Left lung (tissue), 10 donors: ENCODE results near the gene CIZ1. TPM values are rescaled to one million over a fixed set of nuclear protein-coding genes. Genes with fewer than 3 reads are reported as not detected.

Experiments
- ATAC-seq: fragments of 200-7000 bp; cut with Tn5 transposase; one replicate; pipeline ENCODE4 v1.9.1; 2020; ENCODE audit warnings: moderate library complexity
- DNase-seq, 4 donors: peaks; one replicate each; pipeline ENCODE4 v3.0.0-alpha.2; 2013 to 2020
- H3K27ac ChIP-seq, 2 donors: fragments of 200-600 bp; sonication (generic) in 1 of 2; one replicate each; pipeline versions ENCODE4 v1.5.0 to v1.8.0; 2020 to 2021
- H3K27me3 ChIP-seq, 2 donors: fragments of 200-600 bp; sonication (generic) in 1 of 2; one replicate each; pipeline versions ENCODE4 v1.5.0 to v1.8.0; 2020 to 2021
- H3K36me3 ChIP-seq, 2 donors: fragments of 200-600 bp; sonication (generic) in 1 of 2; one replicate each; pipeline versions ENCODE4 v1.5.0 to v1.8.0; 2020 to 2021
- H3K4me1 ChIP-seq, 2 donors: fragments of 200-600 bp; one replicate each; pipeline ENCODE4 v1.8.0; 2021
- H3K4me3 ChIP-seq, 2 donors: fragments of 200-600 bp; sonication (generic) in 1 of 2; one replicate each; pipeline versions ENCODE4 v1.5.0 to v1.8.0; 2020 to 2021; ENCODE audit warnings: mild to moderate bottlenecking in 1 of 2
- H3K9me3 ChIP-seq, 2 donors: fragments of 200-600 bp; sonication (generic) in 1 of 2; one replicate each; pipeline versions ENCODE4 v1.5.0 to v1.8.0; 2020 to 2021
- intact Hi-C, 2 donors: fragments of 100-400 bp; cut with DNase I; formaldehyde crosslinking; loops; one replicate each; pipeline versions ENCODE4 v1.11.2 to v1.14.2; 2022
- polyA plus RNA-seq, 6 donors: library from polyadenylated mRNA; unstranded; fragments of 120-200 nt; gene quantifications; one replicate each; pipeline ENCODE4 v1.2.1, GENCODE V29; 2013; ENCODE audit not compliant: insufficient read length in 6 of 6
- total RNA-seq, 2 donors: library from RNA; stranded (reverse); fragmentation: NEBNext Ultra II Directional; extraction: Animal tissue kit (Norgen Biotek cat#: 25700); gene quantifications; one replicate each; pipeline ENCODE4 v1.2.1, GENCODE V29; 2021
- TF ChIP-seq, protein P1 (sequence below), 2 donors: fragments of 200-600 bp; sonication (generic) in 1 of 2; IDR thresholded peaks; one replicate each; pipeline versions ENCODE4 v1.5.0 to v1.8.0; 2021; ENCODE audit warnings: antibody characterized with exemption in 2 of 2
- donor health status: DM: no; HTN: yes; CAD: no.
- donor health status: DM: no; HTN: no; CAD: no.

CIZ1 gene
- total and polyA plus RNA-seq, 8 donors, result 102 to 163 (median 143) TPM

- intact Hi-C loops, result no loop called here
- H3K36me3 ChIP-seq, result no peaks in the 10 kb centered on the region
- DNase-seq (no peak), ATAC-seq (no peak)
- H3K9me3 ChIP-seq, result no peaks in the 10 kb centered on the region
- H3K4me3 ChIP-seq, result no peak overlapping the region
- H3K27ac ChIP-seq, result no peak overlapping the region
- H3K4me1 ChIP-seq, result peaks cover 0 to 6% of the 10 kb centered on the region in 2 donors
- TF ChIP-seq, protein P1, sequence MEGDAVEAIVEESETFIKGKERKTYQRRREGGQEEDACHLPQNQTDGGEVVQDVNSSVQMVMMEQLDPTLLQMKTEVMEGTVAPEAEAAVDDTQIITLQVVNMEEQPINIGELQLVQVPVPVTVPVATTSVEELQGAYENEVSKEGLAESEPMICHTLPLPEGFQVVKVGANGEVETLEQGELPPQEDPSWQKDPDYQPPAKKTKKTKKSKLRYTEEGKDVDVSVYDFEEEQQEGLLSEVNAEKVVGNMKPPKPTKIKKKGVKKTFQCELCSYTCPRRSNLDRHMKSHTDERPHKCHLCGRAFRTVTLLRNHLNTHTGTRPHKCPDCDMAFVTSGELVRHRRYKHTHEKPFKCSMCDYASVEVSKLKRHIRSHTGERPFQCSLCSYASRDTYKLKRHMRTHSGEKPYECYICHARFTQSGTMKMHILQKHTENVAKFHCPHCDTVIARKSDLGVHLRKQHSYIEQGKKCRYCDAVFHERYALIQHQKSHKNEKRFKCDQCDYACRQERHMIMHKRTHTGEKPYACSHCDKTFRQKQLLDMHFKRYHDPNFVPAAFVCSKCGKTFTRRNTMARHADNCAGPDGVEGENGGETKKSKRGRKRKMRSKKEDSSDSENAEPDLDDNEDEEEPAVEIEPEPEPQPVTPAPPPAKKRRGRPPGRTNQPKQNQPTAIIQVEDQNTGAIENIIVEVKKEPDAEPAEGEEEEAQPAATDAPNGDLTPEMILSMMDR (IDR thresholded peaks at IDR 0.05), result no peak
- H3K27me3 ChIP-seq, result peaks cover 0 to 32% of the 10 kb centered on the region in 2 donors
These were observed 20.6 kb upstream of the CIZ1 start for GRCh38 chr9:128211981-128212281.

DNA sequence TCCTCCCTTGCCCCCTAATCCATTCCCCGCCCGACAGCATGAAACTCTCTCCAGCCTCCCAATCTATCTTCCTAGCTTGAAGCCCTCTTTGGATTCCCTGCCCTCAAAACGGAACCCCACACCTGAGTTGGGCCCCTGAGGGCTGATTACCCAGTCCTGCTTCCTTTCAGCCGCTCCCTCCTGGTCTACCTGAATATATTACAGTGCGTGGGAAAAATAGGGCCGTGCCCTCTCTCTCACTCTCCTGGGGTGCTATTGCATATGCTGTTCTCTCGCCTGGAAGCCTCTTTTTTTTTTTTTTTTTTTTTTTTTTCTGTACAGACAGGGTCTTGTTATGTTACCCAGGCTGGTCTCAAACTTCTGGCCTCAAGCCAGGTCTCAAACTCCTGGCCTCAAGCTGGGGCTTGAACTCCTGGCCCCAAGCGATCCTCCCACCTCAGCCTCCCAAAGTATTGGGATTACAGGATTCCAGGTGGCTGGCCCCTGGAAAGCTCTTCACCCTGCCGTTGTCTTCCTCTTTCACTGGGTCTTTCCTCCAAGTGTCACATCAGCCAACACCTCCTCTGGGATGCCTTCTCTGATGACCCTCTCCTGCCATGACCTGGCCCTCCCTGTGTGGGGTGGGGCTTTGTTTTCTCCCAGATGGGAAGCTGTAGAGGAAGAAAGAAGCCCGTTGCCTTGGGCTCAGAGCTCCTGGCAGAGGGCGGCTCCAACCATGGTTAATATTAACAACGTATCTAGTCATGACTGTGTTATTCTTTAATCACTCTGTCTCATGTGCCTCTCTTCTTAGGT is 20.0 kb upstream of the CIZ1 start:
- DNase-seq (no peak), ATAC-seq (no peak)
- TF ChIP-seq, protein P1 (IDR thresholded peaks at IDR 0.05), result no peak
- no peaks in the 10 kb centered on the region for H3K36me3 ChIP-seq
- no peaks in the 10 kb centered on the region for H3K9me3 ChIP-seq
- H3K4me3 ChIP-seq, result no peak overlapping the region
- peaks cover 0 to 4% of the 10 kb centered on the region in 2 donors for H3K4me1 ChIP-seq
- H3K27ac ChIP-seq, result no peak overlapping the region
- peaks cover 0 to 34% of the 10 kb centered on the region in 2 donors for H3K27me3 ChIP-seq
- intact Hi-C loops, result no loop called here

DNA sequence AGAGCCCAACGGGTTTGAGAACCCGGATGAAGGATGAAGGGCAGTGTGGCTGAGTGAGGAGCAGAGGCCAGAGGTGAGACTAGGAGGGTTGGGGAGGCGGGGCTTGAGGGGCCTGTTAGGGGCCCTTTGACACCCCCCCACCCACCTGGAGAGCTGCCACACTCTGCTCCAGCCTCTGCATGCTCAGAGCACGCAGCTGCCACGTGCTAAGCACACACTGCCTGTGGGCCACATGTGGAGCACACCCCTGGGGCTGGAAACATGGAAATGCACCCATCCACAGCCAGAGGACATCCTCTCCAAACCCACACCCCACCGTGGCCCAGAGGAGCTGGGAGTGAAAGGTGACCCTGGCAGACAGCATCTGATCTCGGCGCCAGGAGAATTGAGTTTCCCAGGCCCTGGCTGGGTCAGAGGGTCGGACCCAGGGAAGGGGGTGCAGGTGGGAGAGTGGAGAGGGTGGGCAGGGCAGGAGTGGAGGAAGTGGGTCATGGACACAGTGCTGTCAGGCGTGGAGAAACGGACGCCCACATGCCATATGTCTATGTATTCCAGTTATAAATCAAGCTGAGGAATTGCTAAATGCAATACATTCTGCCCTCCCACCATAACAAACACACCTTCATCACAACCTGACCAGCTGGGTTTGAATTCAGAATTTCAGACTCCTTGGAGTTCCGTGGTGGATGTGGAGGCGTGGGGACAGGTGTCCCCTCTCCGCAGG is 17.7 kb upstream of the CIZ1 start:
- no peak overlapping the region for H3K27ac ChIP-seq

DNA sequence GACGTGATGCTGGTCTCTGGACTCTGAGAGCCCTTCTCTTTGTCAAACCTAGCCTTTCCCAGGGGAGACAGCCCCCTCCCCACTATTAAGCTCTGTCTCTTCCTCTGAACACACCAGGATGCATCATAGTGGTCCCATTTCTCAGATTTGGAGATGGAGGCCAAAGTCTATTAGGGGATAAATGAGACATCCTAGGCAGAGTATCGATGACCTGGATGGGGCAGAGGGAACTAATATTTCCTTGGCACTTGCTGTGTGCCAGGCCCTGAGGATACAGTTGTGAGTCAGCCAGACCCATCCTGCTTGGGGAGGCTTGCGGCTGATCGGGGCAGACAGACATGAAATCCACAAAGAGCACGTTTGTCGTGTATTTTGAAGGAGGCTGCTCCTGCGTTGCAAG is 17.0 kb upstream of the CIZ1 start:
- peaks cover 0 to 13% of the 10 kb centered on the region in 2 donors for H3K4me1 ChIP-seq
- no peaks in the 10 kb centered on the region for H3K36me3 ChIP-seq
- no peaks in the 10 kb centered on the region for H3K9me3 ChIP-seq
- intact Hi-C loops, result no loop called here
- no peak for DNase-seq
- peaks cover 8 to 64% of the 10 kb centered on the region in 2 donors for H3K27me3 ChIP-seq
- TF ChIP-seq, protein P1 (IDR thresholded peaks at IDR 0.05), result no peak
- H3K4me3 ChIP-seq, result no peak overlapping the region
- no peak for ATAC-seq
- no peak overlapping the region for H3K27ac ChIP-seq

More for the DNA sequence above, 17.7 kb upstream of the CIZ1 start:
- intact Hi-C loops, result no loop called here
- ATAC-seq (no peak), DNase-seq (no peak)
- H3K4me3 ChIP-seq, result no peak overlapping the region
- TF ChIP-seq, protein P1 (IDR thresholded peaks at IDR 0.05), result no peak
- H3K36me3 ChIP-seq, result no peaks in the 10 kb centered on the region
- no peaks in the 10 kb centered on the region for H3K9me3 ChIP-seq
- H3K27me3 ChIP-seq, result peaks cover 4 to 57% of the 10 kb centered on the region in 2 donors
- H3K4me1 ChIP-seq, result peaks cover 0 to 6% of the 10 kb centered on the region in 2 donors
